Keratinocyte (primary cell): ENCODE results near the gene ST3GAL2.
"Not testable (repeated sequence)": the region's sequence is repeated elsewhere in the genome, so short reads cannot be mapped to it uniquely, and the experiment has no call there.

Source experiments
- EZH2 ChIP-seq: IDR thresholded peaks from one replicate; pipeline ENCODE4 v1.6.1; 2012; ENCODE audit warnings: inconsistent platforms, mild to moderate bottlenecking, low read length, moderate library complexity
- TF ChIP-seq, protein P1 (sequence below), 3 experiments: IDR thresholded peaks in 1 of 3; conservative IDR thresholded peaks in 1 of 3; optimal IDR thresholded peaks in 1 of 3; 2 replicates in 2 of 3; 3 replicates in 1 of 3; pipeline versions ENCODE3 to v1.5.1; 2011; ENCODE audit warnings: low read length in 3 of 3, mild to moderate bottlenecking in 3 of 3, moderate library complexity in 2 of 3, control low read depth in 1 of 3, inconsistent platforms in 1 of 3; ENCODE audit not compliant: insufficient read depth in 2 of 3; ENCODE audit errors: extremely low read depth in 1 of 3

- TF ChIP-seq EZH2 = not testable (repeated sequence)
- TF ChIP-seq, protein P1, sequence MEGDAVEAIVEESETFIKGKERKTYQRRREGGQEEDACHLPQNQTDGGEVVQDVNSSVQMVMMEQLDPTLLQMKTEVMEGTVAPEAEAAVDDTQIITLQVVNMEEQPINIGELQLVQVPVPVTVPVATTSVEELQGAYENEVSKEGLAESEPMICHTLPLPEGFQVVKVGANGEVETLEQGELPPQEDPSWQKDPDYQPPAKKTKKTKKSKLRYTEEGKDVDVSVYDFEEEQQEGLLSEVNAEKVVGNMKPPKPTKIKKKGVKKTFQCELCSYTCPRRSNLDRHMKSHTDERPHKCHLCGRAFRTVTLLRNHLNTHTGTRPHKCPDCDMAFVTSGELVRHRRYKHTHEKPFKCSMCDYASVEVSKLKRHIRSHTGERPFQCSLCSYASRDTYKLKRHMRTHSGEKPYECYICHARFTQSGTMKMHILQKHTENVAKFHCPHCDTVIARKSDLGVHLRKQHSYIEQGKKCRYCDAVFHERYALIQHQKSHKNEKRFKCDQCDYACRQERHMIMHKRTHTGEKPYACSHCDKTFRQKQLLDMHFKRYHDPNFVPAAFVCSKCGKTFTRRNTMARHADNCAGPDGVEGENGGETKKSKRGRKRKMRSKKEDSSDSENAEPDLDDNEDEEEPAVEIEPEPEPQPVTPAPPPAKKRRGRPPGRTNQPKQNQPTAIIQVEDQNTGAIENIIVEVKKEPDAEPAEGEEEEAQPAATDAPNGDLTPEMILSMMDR (optimal IDR thresholded peaks at IDR 0.05 in 1 of 3, IDR thresholded peaks at IDR 0.05 in 1 of 3, conservative IDR thresholded peaks at IDR 0.05 in 1 of 3; ENCODE audit: extremely low read depth in 1 of 3, insufficient read depth in 2 of 3, low read length in 3 of 3) = not testable (repeated sequence)
Observed at GRCh38 chr16:70413572-70413971, 25.3 kb downstream of the ST3GAL2 start.
